HG03520 (cell line): ENCODE measurements around the gene MEIOB.

Source experiments
- ATAC-seq: cut with Tn5 transposase; IDR thresholded peaks from one replicate; pipeline ENCODE4 v1.9.1; 2021; ENCODE audit warnings: mild to moderate bottlenecking, moderate library complexity; ENCODE audit not compliant: unreplicated experiment

The MEIOB gene

DNA sequence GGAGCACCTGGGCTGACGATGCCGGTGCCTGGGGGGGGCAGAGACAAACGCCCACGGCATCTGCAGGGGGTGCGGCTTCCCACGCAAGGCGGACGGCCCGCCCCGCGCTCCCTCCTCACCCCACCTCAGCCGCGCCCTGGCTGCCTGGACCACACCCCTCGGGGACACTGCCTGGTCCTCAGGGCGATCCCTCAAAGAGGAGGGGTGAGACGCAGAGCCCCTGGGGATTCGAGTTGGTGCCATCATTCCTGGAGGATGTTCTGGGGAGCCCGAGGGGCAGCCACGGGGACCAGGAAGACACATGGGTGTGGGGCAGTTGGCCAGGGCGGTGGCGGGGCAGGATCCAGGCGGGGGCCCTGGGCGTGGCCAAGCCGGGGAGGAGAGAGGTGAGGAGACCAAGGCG lies 82.3 kb downstream of the MEIOB start:
- ATAC-seq: no peak

GRCh38 chr16:1788708-1789100 lies 83.3 kb downstream of the MEIOB start:
- ATAC-seq: no peak

DNA sequence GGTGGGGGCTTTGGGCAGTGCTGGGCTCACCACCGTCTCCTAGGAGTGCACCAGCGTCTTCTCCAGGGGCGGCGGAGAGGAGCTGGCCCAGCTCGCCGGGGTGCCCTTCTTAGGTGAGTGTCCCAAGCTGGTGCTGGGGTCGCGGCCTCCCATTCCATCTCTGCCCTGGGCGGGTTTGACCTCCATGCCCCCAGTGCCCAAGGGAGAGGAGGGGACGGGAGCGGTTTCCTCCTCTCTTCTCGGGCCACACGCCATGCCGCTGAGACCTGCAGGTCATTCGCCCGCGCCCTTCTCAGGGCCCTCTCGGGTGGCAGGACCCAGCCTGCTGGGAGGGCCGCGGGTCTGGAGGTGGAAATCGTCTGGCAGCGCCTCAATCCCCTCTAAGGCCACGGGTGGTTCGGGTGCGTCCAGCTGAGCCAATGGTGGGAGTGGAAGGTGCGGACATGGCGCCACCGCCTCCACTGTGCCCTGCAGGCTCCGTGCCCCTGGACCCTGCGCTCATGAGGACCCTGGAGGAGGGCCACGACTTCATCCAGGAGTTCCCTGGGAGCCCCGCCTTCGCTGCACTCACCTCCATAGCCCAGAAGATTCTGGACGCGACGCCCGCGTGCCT lies 83.8 kb downstream of the MEIOB start:
- ATAC-seq: no peak

- no peak for ATAC-seq
These were observed 84.5 kb downstream of the MEIOB start for GRCh38 chr16:1787322-1788094.

GRCh38 chr16:1787056-1787321 lies 85.0 kb downstream of the MEIOB start:
- no peak for ATAC-seq

DNA sequence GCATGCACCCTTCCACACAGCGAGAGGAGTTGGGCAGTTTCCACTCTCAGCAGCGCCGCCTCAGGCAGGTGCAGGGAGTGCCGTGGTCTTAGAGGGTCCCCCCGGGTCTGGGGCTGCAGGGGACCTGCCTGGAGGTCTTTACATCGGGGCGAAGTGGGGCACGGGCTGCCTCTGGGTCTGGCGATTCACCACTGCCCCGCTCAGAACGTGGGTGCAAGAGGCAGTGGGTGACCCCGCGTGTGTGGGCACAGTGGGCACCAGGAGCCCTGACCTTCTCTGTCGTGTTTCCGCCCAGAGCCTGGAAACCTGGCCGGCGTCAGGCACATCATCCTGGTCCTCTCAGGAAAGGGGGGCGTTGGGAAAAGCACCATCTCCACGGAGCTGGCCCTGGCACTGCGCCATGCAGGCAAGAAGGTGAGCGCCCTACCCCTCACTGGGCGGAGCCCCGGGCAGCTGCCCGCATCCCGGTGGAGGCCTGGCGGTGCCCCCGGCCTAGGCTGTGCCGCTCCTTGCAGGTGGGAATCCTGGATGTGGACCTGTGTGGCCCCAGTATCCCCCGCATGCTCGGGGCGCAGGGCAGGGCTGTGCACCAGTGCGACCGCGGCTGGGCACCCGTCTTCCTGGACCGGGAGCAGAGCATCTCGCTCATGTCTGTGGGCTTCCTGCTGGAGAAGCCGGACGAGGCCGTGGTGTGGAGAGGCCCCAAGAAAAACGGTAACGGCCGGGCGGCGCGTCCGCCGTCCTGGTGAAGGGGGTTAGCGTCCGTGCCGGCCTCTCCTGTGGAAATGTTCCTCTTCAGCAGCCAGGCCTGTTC lies 85.5 kb downstream of the MEIOB start:
- ATAC-seq: no peak

DNA sequence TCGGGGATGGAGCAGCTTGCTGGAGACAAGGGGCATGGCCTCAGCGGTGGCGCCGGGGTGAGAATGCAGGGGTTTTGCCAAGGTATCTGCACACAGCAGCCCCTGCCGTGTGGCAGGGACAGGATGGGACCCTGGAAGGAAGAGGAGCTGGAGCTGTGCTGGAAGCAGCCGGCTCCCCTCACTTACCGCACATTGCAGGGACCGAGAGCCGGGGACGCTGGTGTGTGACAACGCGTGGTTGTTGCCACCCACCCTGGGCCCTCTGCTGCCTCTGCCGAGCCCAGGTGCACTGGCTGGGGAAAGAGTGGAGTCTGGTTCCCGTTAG lies 86.2 kb downstream of the MEIOB start:
- ATAC-seq: no peak

DNA sequence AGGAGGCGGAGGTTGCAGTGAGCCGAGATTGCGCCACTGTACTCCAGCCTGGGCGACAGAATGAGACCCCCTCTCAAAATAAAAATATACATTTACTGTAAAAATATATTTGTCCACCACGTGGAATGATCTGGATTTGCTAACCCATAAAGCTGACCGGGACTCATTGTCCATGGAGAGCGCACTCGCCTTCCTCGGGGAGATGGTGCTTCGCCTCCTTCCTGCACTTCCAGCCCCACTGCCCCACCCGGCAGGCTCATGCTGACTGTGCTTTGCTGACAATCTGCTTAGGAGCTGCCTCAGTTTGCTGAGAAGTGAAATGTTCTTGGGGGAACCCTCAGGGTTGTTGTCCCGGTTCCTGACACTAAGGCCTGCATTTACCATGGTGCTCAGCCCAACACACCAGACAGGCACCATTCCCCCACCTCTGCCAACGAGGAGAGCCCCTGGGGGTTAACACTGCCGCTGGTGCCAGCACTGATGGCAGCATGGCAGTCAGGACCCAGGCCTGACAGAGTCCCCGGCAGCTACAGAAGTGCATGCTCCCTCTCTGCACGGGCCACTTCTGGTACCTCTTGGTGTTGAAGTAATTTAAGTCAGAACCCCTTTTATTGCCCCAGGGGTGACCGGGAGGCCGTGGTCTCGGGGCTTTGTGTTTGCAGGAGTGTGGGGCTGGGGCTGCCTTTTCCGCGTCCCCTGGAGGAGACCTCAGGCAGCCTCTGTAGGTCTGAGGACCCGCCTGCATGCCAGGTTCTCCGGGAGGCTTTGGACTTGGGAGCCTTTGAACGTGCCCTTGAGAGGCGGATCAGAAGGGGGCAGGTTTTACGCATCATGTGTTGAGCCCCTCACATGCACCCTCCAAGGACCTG lies 86.8 kb downstream of the MEIOB start:
- no peak for ATAC-seq
